GM12878 (cell line): ENCODE data around the gene KIRREL2. TPM values are rescaled to one million over a fixed set of nuclear protein-coding genes. Genes with fewer than 3 reads are reported as not detected.
A peak's percentile ranks its signal among the peaks of the same experiment; 100 is the strongest.

ENCODE experiments used
- ATF2 ChIP-seq: IDR thresholded peaks from 2 replicates; pipeline ENCODE4 v1.6.1; 2012; ENCODE audit warnings: low read length, inconsistent platforms
- CHD1 ChIP-seq: IDR thresholded peaks from 2 replicates; pipeline ENCODE4 v1.6.1; 2012; ENCODE audit warnings: low read depth, low read length, improper control_type of control experiment
- EP300 ChIP-seq, 2 experiments: fragments of 150-350 bp in 1 of 2; IDR thresholded peaks; 2 replicates each; pipeline ENCODE4 v1.6.1; 2011 to 2012; ENCODE audit warnings: low read depth in 2 of 2, low read length in 2 of 2, borderline replicate concordance in 1 of 2, improper control_type of control experiment in 1 of 2, inconsistent platforms in 1 of 2; ENCODE audit not compliant: control insufficient read depth in 1 of 2
- FOXM1 ChIP-seq: IDR thresholded peaks from 2 replicates; pipeline ENCODE4 v1.6.1; 2012; ENCODE audit warnings: low read depth, mild to moderate bottlenecking, inconsistent platforms, low read length, moderate library complexity
- HSF1 ChIP-seq: fragments of 150-350 bp; IDR thresholded peaks from 2 replicates; pipeline ENCODE4 v1.6.1; 2014; ENCODE audit warnings: mild to moderate bottlenecking, low read depth, low read length
- LARP7 ChIP-seq: fragments of 450-650 bp; IDR thresholded peaks from 2 replicates; pipeline ENCODE4 v1.6.1; 2017; ENCODE audit warnings: mild to moderate bottlenecking
- MEF2B ChIP-seq: fragments of 450-650 bp; IDR thresholded peaks from 2 replicates; pipeline ENCODE4 v1.6.1; 2018; ENCODE audit warnings: mild to moderate bottlenecking, moderate library complexity; ENCODE audit not compliant: partially characterized antibody, poor library complexity, severe bottlenecking
- NBN ChIP-seq: fragments of 450-650 bp; IDR thresholded peaks from 2 replicates; pipeline ENCODE4 v1.6.1; 2016
- PKNOX1 ChIP-seq: fragments of 450-650 bp; IDR thresholded peaks from 2 replicates; pipeline ENCODE4 v1.6.1; 2016; ENCODE audit warnings: mild to moderate bottlenecking
- SIN3A ChIP-seq: IDR thresholded peaks from 2 replicates; pipeline ENCODE4 v1.6.1; 2012; ENCODE audit warnings: low read depth, low read length, improper control_type of control experiment
- TCF3 ChIP-seq: IDR thresholded peaks from 2 replicates; pipeline ENCODE4 v1.6.1; 2012; ENCODE audit warnings: low read depth, mild to moderate bottlenecking, low read length, borderline replicate concordance; ENCODE audit not compliant: insufficient read depth
- TCF7 ChIP-seq: IDR thresholded peaks from 2 replicates; pipeline ENCODE4 v1.6.1; 2014; ENCODE audit warnings: antibody characterized with exemption, borderline replicate concordance
- ZBTB11 ChIP-seq: fragments of 450-650 bp; formaldehyde crosslinking; IDR thresholded peaks from 2 replicates; pipeline ENCODE4 v1.5.0; 2022; ENCODE audit warnings: mild to moderate bottlenecking, missing genetic modification characterization
- ZBTB4 ChIP-seq: fragments of 450-650 bp; formaldehyde crosslinking; IDR thresholded peaks from 2 replicates; pipeline ENCODE4 v1.4.0; 2022; ENCODE audit warnings: mild to moderate bottlenecking, moderate library complexity
- ZNF592 ChIP-seq: fragments of 450-650 bp; IDR thresholded peaks from 2 replicates; pipeline ENCODE4 v1.6.1; 2017; ENCODE audit warnings: mild to moderate bottlenecking, moderate library complexity
- polyA plus RNA-seq, 11 experiments: library from polyadenylated mRNA; depleted of rRNA in 4 of 11; unstranded in 6 of 11; stranded (reverse) in 5 of 11; fragments of >200 nt; fragmentation: Nextera tagmentation in 4 of 11; fragmentation: Illumina TruSeq in 1 of 11; extraction: Ambion mirVana in 4 of 11; extraction: Trizol in 1 of 11; gene quantifications; 1 replicate in 1 of 11; 2 replicates in 10 of 11; pipeline versions ENCODE4 v1.2.1 to v1.2.3, GENCODE V29; 2011 to 2016; ENCODE audit warnings: inconsistent platforms in 2 of 11, missing spikeins in 2 of 11, low read depth in 1 of 11
- total RNA-seq, 4 experiments: library from RNA; depleted of rRNA in 3 of 4; stranded (reverse); fragments of >200 nt in 3 of 4; fragmentation: Illumina TruSeq in 1 of 4; extraction: Trizol in 1 of 4; gene quantifications; 2 replicates each; pipeline versions ENCODE4 v1.2.1 to v1.2.3, GENCODE V29; 2013 to 2021

KIRREL2 gene
- total and polyA plus RNA-seq, 10 of the 15 experiments (the other 5 are each of a cell fraction or from before 2014, with no cell fraction given) = 0.03 to 0.06 TPM; not detected in 8

- TF ChIP-seq ZNF592 (no peak), EP300 (IDR thresholded peaks at IDR 0.05; ENCODE audit: borderline replicate concordance in 1 of 2, control insufficient read depth in 1 of 2, low read depth in 2 of 2, low read length in 2 of 2) (no peak), NBN (peak; percentile 68), SIN3A (no peak), ZBTB11 (no peak), CHD1 (no peak), HSF1 (no peak), TCF7 (no peak), ATF2 (no peak), TCF3 (no peak), LARP7 (no peak), PKNOX1 (peak; percentile 61; the same call in 1 of the 2 replicates), FOXM1 (no peak), MEF2B (peak; percentile 60), ZBTB4 (CRISPR knock-in tag) (no peak)
Observed at GRCh38 chr19:35913589-35913988, 56.9 kb downstream of the KIRREL2 start (continued).
